Activated CD4-positive, alpha-beta T cell treated with anti-CD3 and anti-CD28 coated beads, Interleukin-2, Interleukin-4, amounts not matched to agents 100 ng/mL and 50 ng/mL, durations not matched to agents 16 hours and 8 hours (primary cell): ENCODE results near the gene MYO1C.
"Not testable (repeated sequence)": the region's sequence is repeated elsewhere in the genome, so short reads cannot be mapped to it uniquely, and the experiment has no call there.

Source experiments
- DNase-seq: peaks from one replicate; pipeline ENCODE4 v3.0.0-alpha.2; 2020; ENCODE audit warnings: low spot score

MYO1C gene

DNA sequence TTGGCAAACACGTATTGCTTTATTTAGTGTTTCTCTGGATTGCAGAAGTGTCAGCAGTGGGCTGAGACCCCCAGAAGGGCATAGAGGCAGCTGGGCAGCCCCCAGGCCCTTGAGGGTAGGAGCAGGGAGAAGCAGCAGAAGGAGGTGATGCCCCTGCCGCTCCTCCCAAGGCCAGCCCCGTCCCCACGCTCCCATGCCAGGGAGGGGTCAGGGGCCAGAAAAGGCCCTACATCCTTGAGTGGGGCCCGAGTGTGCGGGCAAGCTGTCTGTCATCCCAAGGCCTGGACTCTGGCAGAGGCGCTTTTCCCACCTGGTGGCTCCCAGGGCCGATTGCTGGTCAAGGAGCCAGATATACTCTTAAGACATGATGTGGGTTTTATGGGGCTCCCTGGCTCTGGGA, 28.3 kb downstream of the MYO1C start:
- no peak for DNase-seq

- no peak for DNase-seq
These were observed 30.0 kb downstream of the MYO1C start for GRCh38 chr17:1462164-1463112.

GRCh38 chr17:1461198-1461944, 31.1 kb downstream of the MYO1C start:
- DNase-seq: no peak

- no peak for DNase-seq
These were observed 32.3 kb downstream of the MYO1C start for GRCh38 chr17:1460233-1460632.

DNA sequence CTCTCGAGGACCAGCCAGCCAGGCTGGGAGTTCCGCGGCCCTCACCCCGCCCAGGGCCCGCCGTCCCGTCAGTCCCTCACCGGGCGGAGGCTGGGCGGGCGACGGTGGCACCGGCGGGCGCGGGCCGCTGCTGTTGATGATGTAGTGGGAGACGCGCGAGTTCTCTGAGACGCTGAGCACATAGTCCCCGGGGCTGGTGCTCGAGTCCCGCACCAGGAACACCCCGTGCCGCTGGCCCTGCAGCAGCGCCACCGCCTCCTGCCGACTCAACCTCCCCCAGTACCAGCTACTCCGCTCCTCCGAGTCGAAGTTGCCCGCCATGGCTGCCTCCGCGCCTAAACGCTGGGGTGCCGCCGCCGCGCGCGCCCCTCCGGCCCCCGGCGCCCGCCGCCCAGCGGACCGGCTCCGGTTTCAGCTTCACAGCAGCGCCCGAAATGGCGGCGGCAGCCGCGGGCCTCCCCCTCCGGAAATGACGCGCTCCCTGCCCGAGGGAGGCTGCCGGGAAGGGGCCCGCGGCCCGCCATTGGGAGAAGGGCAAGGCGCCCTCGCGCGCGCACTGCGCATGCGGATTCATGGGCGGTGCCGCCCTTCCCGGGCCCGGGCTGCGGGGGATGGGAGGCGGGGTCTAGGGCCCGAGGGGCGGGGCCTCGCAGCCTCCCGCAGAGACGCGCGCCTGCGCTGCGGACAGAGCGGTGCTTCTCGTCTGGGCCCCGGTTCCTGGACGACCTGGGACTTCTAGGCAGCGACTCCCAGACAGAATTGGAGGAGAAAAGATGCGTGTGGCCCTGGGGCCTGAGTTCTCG, 36.5 kb downstream of the MYO1C start, which contains the start of gene CRK:
CRK (minus strand) TSS at position 436 of the 803 bp plus-strand sequence; CDS start at position 321, 115 bp downstream.
- peak; percentile 99 for DNase-seq

DNA sequence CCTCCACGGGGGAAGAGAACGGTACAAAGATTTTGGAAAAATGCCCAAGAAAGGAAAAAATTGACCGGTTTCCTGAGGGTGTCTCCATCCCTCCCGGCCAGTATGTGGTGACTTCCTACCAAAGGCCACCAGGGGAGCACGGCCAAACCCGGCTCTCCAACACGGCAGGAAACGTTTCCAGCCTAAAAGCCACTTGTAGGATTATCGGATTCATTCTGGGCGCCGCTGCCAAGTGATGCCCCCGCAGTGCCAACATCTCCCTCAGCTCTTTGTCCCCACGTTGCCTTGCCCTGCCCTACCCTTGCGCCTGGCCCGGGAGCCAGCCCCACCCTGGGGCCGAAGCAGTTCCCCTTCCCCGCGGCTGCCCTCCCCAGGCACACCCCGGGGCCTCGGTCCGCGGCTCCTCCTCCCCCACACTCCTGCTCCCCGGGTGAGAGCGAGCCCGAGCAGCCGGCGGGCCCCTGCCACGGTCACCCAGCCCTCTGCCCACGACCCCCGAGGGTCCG, 37.1 kb downstream of the MYO1C start:
- no peak for DNase-seq

DNA sequence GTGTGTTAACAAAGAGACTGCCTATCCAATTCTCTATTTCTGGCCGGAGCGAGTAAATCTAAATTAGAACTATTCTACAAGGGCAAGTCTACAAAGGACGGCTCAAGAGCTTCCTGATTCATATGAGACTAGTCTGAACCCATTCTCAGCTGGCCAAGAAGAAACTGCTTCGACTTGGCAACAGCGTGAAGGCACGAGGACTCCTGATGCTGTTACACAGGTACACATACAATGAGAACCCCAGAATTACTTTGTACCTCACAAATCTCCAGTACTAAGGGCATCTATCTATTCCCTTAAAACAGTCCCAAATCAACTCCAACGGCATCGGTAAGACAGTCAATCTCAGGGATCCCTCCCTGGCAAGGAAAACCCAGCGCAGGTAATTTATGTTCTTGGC, 37.9 kb downstream of the MYO1C start:
- DNase-seq: no peak

- DNase-seq: not testable (repeated sequence)
These were observed 38.8 kb downstream of the MYO1C start for GRCh38 chr17:1453694-1454093.

DNA sequence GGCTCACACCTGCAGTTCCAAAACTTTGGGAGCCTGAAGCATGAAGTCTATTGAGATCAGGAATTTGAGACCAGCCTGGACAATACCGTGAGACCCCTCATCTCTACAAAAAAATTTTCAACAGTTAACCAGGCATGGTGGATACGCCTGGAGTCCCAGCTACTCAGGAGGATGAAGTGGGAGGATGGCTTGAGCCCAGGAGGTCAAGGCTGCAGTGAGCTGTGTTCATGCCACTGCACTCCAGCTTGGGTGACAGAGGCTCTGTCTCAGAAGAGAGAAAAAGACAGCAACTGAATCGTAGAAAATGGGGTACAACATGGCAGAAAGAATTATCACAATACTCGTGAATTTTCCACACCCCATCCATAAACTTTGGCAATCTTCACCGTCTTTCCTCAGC, 39.6 kb downstream of the MYO1C start:
- DNase-seq: no peak

- DNase-seq: not testable (repeated sequence)
These were observed 42.2 kb downstream of the MYO1C start for GRCh38 chr17:1450261-1450660.

DNA sequence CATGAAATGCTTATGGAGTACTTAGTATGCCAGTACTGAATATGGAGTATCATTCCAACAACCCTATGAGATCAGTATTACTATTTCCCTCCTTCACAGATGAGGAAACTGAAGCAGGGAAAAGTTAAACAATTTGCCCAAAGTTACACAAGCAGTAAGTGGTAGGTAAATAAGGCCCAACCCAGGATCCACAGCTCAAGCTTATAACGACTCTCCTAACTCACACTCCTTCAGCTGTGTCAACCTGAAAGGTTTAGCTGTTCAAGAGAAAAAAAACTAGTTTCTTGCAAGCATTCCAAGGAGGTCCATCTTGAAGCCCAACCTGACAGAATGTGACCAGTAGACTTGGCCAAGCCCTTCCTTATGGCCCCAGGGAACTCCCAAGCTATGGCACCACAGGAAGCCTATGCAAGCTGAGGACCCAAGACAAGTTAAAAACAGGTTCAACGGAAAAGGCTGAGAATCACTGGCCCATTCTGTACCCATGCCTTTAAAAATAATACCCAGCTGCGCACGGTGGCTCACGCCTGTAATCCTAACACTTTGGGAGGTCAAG, 43.0 kb downstream of the MYO1C start:
- no peak for DNase-seq

GRCh38 chr17:1447052-1447451, 45.4 kb downstream of the MYO1C start:
- no peak for DNase-seq

GRCh38 chr17:1446201-1446600, 46.3 kb downstream of the MYO1C start:
- no peak for DNase-seq

GRCh38 chr17:1445695-1446094, 46.8 kb downstream of the MYO1C start:
- not testable (repeated sequence) for DNase-seq

DNA sequence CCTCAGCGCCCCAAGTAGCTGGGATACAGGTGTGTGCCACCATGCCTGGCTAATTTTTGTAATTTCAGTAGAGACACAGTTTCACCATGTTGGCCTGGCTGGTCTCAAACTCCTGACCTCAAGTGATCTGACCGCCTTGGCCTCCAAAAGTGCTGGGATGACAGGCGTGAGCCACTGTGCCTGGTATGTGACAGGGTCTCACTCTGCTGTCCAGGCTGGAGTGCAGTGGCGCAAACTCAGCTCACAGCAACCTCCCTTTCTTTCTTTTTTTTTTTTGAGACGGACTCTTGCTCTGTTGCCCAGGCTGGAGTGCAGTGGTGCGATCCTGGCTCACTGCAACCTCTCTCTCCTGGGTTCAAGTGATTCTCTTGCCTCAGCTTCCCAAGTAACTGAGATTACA, 49.8 kb downstream of the MYO1C start:
- DNase-seq: not testable (repeated sequence)

- no peak for DNase-seq
These were observed 50.3 kb downstream of the MYO1C start for GRCh38 chr17:1442187-1442586.

DNA sequence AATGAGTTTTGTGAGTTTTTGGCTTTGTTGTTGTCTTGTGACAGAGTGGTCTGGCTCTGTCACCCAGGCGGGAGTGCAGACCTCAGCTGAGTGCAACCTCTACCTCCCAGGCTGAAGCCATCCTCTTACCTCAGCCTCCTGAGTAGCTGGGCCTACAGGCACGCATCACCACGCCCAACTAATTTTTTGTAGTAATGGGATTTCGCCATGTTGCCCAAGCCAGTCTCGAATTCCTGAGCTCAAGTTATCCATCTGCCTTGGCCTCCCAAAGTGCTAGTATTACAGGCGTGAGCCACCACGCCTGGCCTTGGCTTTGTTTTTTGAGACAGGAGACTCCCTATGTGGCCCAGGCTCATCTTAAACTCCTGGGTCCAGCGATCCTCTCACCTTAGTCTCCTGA, 51.6 kb downstream of the MYO1C start:
- no peak for DNase-seq

DNA sequence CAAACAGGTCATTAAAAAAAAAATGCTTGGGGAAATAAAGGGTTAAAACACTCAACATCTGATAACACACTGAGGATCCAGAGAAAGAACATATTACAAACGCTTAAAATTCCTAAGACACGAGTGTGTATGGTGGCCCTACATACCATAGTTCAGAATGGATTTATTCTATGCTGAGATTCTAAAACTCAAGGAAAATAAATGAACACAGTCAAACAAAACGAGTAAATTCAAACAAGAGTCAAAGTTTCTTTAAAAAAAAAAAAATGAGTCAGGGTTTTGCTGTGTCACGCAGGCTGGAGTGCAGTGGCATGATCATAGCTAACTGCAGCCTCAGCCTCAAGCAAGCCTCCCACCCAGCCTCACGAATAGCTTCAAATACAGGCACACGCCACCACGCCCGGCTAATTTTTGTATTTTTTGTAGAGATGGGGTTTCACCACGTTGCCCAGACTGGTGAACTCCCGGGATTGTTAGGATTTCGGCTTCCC, 53.8 kb downstream of the MYO1C start:
- DNase-seq: no peak

- DNase-seq: no peak
These were observed 57.2 kb downstream of the MYO1C start for GRCh38 chr17:1435326-1435725.

GRCh38 chr17:1434150-1434549, 58.3 kb downstream of the MYO1C start:
- DNase-seq: no peak

DNA sequence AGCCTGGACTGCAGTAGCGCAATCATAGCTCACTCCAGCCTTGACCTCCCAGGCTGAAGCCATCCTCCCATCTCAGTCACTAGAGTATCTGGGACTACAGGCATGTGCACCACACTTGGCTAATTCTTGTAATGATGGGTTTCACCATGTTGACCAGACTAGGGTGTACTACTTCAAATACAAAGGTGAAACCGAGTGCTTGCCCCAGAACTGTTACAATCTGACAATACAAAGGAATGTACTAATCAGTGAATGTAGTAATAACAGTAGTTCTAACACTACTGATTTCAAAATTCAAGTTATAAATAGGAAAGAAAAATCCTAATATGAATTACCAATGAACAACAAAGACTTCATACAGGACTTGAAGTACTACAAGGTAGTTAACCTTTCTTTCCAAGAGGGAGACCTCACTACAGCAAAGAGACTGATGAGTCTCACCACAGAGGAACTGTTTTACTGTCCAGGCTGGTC, 60.8 kb downstream of the MYO1C start:
- DNase-seq: peak; percentile 32
